Adrenal gland (tissue), 12 donors: ENCODE data around the gene ARAP1. TPM values are rescaled to one million over a fixed set of nuclear protein-coding genes. Genes with fewer than 3 reads are reported as not detected.

Experiments used
- DNase-seq, 7 donors: peaks; one replicate each; pipeline ENCODE4 v3.0.0-alpha.2; 2019 to 2020
- H3K27ac ChIP-seq, 5 donors: fragments of 200-600 bp; sonication (generic) in 4 of 5; 1 replicate in 3 of 5; 2 replicates in 2 of 5; pipeline versions ENCODE4 v1.5.1 to v1.8.0; 2016 to 2020; ENCODE audit warnings: mild to moderate bottlenecking in 1 of 5
- H3K27me3 ChIP-seq: fragments of 200-600 bp; 2 replicates; pipeline ENCODE4 v1.8.0; 2021
- H3K36me3 ChIP-seq, 2 donors: fragments of 200-600 bp; replicated peaks in 1 of 2; 1 replicate in 1 of 2; 2 replicates in 1 of 2; pipeline versions ENCODE4 v1.5.1 to v1.8.0; 2018 to 2022
- H3K4me1 ChIP-seq, 2 donors: fragments of 200-600 bp; replicated peaks in 1 of 2; 1 replicate in 1 of 2; 2 replicates in 1 of 2; pipeline versions ENCODE4 v1.5.1 to v1.8.0; 2018 to 2021
- H3K4me3 ChIP-seq, 4 donors: fragments of 200-600 bp; sonication (generic) in 3 of 4; one replicate each; pipeline ENCODE4 v1.5.1; 2016 to 2018
- H3K9me3 ChIP-seq, 3 donors: fragments of 200-600 bp; sonication (generic) in 1 of 3; replicated peaks in 1 of 3; 1 replicate in 2 of 3; 2 replicates in 1 of 3; pipeline versions ENCODE4 v1.5.1 to v1.8.0; 2016 to 2021
- POLR2A ChIP-seq, 2 donors: fragments of 450-650 bp; IDR thresholded peaks; one replicate each; pipeline ENCODE4 v1.6.1; 2017; ENCODE audit warnings: antibody characterized with exemption in 2 of 2, mild to moderate bottlenecking in 2 of 2, moderate library complexity in 1 of 2
- WGBS, 4 donors: extraction: QIAGEN DNeasy Blood & Tissue Kit in 2 of 4; methylation state at CpG; one replicate each; pipeline versions ENCODE4 v1.1.5 to v1.1.7; 2013 to 2017; 5-methylcytosine and 5-hydroxymethylcytosine counted together
- intact Hi-C, 2 donors: fragments of 100-400 bp; cut with DNase I; formaldehyde crosslinking; loops; one replicate each; pipeline versions ENCODE4 v1.14.1 to v1.15.0; 2022 to 2023
- polyA plus RNA-seq, 3 donors: library from polyadenylated mRNA; stranded (reverse); fragments of 200-250 nt in 2 of 3; fragments of 350-450 nt in 1 of 3; fragmentation: Illumina TruSeq in 1 of 3; extraction: RNeasy Lipid Tissue Mini Kit (QIAGEN cat#74804) in 1 of 3; gene quantifications; one replicate each; pipeline ENCODE4 v1.2.3, GENCODE V29; 2013 to 2014
- total RNA-seq, 9 donors: library from RNA; depleted of rRNA in 4 of 9; stranded (reverse); fragments of >200 nt in 4 of 9; fragments of 120-200 nt in 1 of 9; fragmentation: NEBNext Ultra II Directional in 1 of 9; extraction: Animal tissue kit (Norgen Biotek cat#: 25700) in 1 of 9; gene quantifications; one replicate each; pipeline versions ENCODE4 v1.1.0 to v1.2.4, GENCODE V29; 2013 to 2023
- TF ChIP-seq, protein P1 (sequence below), 6 experiments: fragments of 450-650 bp in 4 of 6; fragments of 200-600 bp in 2 of 6; sonication (generic) in 1 of 6; IDR thresholded peaks; 1 replicate in 5 of 6; 2 replicates in 1 of 6; pipeline versions ENCODE4 v1.5.1 to v1.8.0; 2016 to 2021; ENCODE audit warnings: antibody characterized with exemption in 6 of 6, mild to moderate bottlenecking in 2 of 6, moderate library complexity in 1 of 6
- donor health status: healthy with polysubstance abuse.
- donor health status: Bipolar disorder and iron deficiency.
- donor health status: DM: yes; HTN: yes; CAD: no.
- donor health status: DM: no; HTN: no; CAD: no.
- donor health status: DM: no; HTN: no; CAD: no.
- donor health status: DM: yes; HTN: yes; CAD: no.

Gene ARAP1
- total and polyA plus RNA-seq, 12 donors = 30.0 to 217 (median 149) TPM

DNA sequence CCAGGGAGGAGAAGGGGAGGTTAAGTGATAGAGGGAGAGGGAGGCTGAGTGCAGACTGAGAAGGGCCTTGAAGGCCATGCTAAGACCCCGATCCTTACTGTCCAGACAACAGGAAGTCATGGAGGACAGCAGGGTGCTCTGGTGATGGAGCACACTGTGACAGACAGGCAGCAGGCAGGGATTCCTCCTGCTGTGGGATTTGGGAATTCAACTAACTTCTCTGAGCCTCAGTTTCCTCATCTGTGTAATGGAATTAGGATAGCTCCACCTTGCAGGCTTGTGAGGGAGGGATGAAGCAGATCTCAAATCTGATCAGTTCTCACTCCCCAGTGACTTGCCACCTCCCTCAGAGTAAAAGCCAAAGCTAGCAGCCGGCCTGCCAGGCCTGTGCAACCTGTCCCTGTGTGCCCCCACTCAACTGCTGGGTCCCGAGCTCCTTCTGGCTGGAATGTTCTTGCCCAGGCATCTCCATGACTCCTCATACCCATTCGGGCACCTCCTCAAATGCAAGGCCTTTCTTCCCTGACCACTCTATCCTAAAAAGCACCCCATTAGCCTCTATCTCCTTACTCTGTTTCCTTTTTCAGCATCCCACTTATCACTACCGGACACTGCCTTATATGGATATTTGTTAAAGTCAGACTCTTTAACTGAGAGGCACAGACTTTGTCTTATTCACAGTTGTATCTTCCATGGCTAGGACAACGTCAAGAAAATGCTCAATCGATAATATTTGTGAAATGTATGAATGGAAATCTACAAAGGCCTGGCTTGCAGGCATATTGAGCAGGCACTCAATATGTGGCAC, 9.5 kb downstream of the ARAP1 start:
- no peaks in the 10 kb centered on the region for H3K9me3 ChIP-seq
- no peaks in the 10 kb centered on the region for H3K27me3 ChIP-seq
- peak overlapping the region in 4 of 5 donors; percentile 28 to 74 (median 71) for H3K27ac ChIP-seq
- H3K4me3 ChIP-seq = no peak overlapping the region
- peaks cover 70 to 86% of the 10 kb centered on the region in 2 donors for H3K4me1 ChIP-seq
- DNase-seq = no peak
- no peaks in the 10 kb centered on the region for H3K36me3 ChIP-seq
- WGBS, 4 donors = 83 to 89% (median 85%) methylated on average over 7 of the region's 7 CpGs
- intact Hi-C loops = no loop called here
- TF ChIP-seq, protein P1, sequence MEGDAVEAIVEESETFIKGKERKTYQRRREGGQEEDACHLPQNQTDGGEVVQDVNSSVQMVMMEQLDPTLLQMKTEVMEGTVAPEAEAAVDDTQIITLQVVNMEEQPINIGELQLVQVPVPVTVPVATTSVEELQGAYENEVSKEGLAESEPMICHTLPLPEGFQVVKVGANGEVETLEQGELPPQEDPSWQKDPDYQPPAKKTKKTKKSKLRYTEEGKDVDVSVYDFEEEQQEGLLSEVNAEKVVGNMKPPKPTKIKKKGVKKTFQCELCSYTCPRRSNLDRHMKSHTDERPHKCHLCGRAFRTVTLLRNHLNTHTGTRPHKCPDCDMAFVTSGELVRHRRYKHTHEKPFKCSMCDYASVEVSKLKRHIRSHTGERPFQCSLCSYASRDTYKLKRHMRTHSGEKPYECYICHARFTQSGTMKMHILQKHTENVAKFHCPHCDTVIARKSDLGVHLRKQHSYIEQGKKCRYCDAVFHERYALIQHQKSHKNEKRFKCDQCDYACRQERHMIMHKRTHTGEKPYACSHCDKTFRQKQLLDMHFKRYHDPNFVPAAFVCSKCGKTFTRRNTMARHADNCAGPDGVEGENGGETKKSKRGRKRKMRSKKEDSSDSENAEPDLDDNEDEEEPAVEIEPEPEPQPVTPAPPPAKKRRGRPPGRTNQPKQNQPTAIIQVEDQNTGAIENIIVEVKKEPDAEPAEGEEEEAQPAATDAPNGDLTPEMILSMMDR (IDR thresholded peaks at IDR 0.05) = no peak
- no peak for TF ChIP-seq POLR2A (IDR thresholded peaks at IDR 0.05)

DNA sequence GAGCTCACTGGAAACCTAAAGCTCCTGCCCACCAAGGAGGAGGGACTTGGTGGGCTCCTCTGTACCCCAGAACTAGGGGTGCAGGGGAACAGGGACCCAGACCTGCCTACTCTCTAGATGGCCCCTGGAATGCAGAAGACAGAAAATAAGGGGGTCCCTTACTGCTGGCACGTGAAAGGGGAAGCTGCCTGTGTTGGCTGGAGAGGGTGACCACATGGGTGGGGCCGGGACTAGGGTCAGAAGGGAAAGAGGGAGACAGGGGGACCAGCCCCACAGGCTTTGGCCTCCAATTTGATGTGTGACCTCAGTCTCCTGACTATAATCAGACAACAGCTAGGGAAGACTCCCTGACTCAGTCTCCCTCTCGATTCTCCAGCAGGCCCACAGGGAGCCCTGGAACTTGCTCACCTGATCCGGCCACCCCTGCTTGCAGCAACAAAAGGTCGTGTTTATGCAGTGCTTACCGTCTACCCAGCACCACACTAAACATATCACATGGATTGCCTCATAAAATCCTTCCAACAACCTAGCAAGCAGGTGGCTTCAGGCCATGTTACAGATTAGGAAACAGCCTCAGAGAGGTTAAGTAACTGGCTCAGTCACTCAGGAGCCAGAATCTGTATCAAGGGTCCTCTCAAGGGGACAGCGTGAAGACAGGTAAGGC, 10.2 kb downstream of the ARAP1 start:
- intact Hi-C loops = no loop called here
- no peaks in the 10 kb centered on the region for H3K36me3 ChIP-seq
- peak in 1 of 7 donors; percentile 43 for DNase-seq
- H3K27me3 ChIP-seq = no peaks in the 10 kb centered on the region
- H3K4me1 ChIP-seq = peaks cover 72 to 90% of the 10 kb centered on the region in 2 donors
- TF ChIP-seq, protein P1 (IDR thresholded peaks at IDR 0.05) = no peak
- no peak for TF ChIP-seq POLR2A (IDR thresholded peaks at IDR 0.05)
- no peaks in the 10 kb centered on the region for H3K9me3 ChIP-seq
- peak overlapping the region in 4 of 5 donors; percentile 28 to 74 (median 71) for H3K27ac ChIP-seq
- no peak overlapping the region for H3K4me3 ChIP-seq
- WGBS, 4 donors = 60 to 65% (median 60%) methylated on average over 6 to 7 of the region's 7 CpGs

DNA sequence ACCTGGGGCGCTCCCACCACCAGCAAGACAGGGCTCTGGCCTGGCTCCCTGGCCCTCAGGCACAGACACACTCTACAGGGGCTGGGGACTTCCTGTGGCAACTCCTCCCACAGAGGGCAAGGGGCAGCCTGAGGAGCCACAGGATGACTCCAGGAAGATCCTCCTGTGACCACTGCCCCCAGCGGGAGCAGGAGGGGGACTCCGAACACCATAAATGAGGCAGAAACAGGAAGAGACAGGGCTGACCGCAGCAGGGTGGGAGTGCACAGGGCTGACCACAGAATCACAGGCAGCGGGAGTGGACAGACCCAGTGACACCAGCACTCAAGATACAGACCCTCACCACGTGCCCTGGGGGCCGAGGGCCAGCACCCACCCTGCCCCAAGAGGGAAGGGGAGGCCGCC, 10.8 kb downstream of the ARAP1 start:
- Histone ChIP-seq H3K4me3 (no peak overlapping the region), H3K27me3 (no peaks in the 10 kb centered on the region), H3K36me3 (no peaks in the 10 kb centered on the region), H3K4me1 (peaks cover 70 to 90% of the 10 kb centered on the region in 2 donors), H3K27ac (peak overlapping the region in 4 of 5 donors; percentile 28 to 74 (median 71)), H3K9me3 (no peaks in the 10 kb centered on the region)
- intact Hi-C loops = no loop called here
- peak in 2 of 7 donors; percentile 49 to 60 for DNase-seq
- TF ChIP-seq, protein P1 (IDR thresholded peaks at IDR 0.05) = no peak
- TF ChIP-seq POLR2A (IDR thresholded peaks at IDR 0.05) = no peak
- 33 to 67% (median 65%) methylated on average over 3 to 8 of the region's 8 CpGs for WGBS, 4 donors
